Activated T-cell treated with anti-CD3 and anti-CD28 coated beads, Interleukin-2, amount 50 U/mL, for 72 hours (primary cell): Measurements from ENCODE around the gene CEP72. TPM values are rescaled to one million over a fixed set of nuclear protein-coding genes. Genes with fewer than 3 reads are reported as not detected.

Experiments used
- ATAC-seq, 2 donors: fragments of 150-1000 bp; cut with Tn5 transposase; replicated peaks in 1 of 2; 2 replicates each; pipeline ENCODE4 v1.10.0; 2021; ENCODE audit warnings: moderate library complexity in 2 of 2, mild to moderate bottlenecking in 1 of 2
- DNase-seq, 2 donors: peaks; one replicate each; pipeline ENCODE4 v3.0.0; 2021 to 2022; ENCODE audit warnings: mixed read lengths in 1 of 2
- H3K27ac Mint-ChIP-seq: one replicate; pipeline ENCODE4 v1.8.0; 2022; ENCODE audit warnings: mild to moderate bottlenecking, moderate library complexity, mixed read lengths
- H3K27me3 Mint-ChIP-seq: one replicate; pipeline ENCODE4 v1.8.0; 2022; ENCODE audit warnings: low read depth, mixed read lengths
- H3K36me3 Mint-ChIP-seq, 2 donors: one replicate each; pipeline ENCODE4 v1.8.0; 2022; ENCODE audit warnings: mixed read lengths in 2 of 2, mild to moderate bottlenecking in 1 of 2; ENCODE audit not compliant: insufficient read depth in 2 of 2
- H3K4me1 Mint-ChIP-seq: one replicate; pipeline ENCODE4 v1.8.0; 2022; ENCODE audit warnings: low read depth, mixed read lengths
- H3K4me3 Mint-ChIP-seq, 2 donors: one replicate each; pipeline ENCODE4 v1.8.0; 2022; ENCODE audit warnings: mild to moderate bottlenecking in 2 of 2, mixed read lengths in 2 of 2, moderate library complexity in 2 of 2
- H3K9me3 Mint-ChIP-seq, 2 donors: one replicate each; pipeline ENCODE4 v1.8.0; 2022; ENCODE audit warnings: mixed read lengths in 2 of 2
- total RNA-seq, 2 donors: library from RNA; stranded (reverse); gene quantifications; one replicate each; pipeline ENCODE4 v1.2.3, GENCODE V29; 2022

The CEP72 gene
- total RNA-seq, 2 donors from 2014 or later = 18.6 to 18.7 TPM

- H3K36me3 Mint-ChIP-seq = peaks cover 9 to 18% of the 10 kb centered on the region in 2 donors
- ATAC-seq = no peak
- H3K27ac Mint-ChIP-seq = no peak overlapping the region
- H3K4me3 Mint-ChIP-seq = no peak overlapping the region
- H3K4me1 Mint-ChIP-seq = no peaks in the 10 kb centered on the region
- H3K27me3 Mint-ChIP-seq = no peaks in the 10 kb centered on the region
- DNase-seq = no peak
- no peaks in the 10 kb centered on the region for H3K9me3 Mint-ChIP-seq
Observed at GRCh38 chr5:654071-654778, 42.1 kb downstream of the CEP72 start.

GRCh38 chr5:655406-655805, 43.3 kb downstream of the CEP72 start:
- no peak for ATAC-seq
- Mint-ChIP-seq H3K9me3 (no peaks in the 10 kb centered on the region), H3K27ac (no peak overlapping the region), H3K4me3 (no peak overlapping the region), H3K36me3 (peaks cover 11 to 22% of the 10 kb centered on the region in 2 donors), H3K4me1 (no peaks in the 10 kb centered on the region), H3K27me3 (no peaks in the 10 kb centered on the region)
- no peak for DNase-seq

- Mint-ChIP-seq H3K27me3 (no peaks in the 10 kb centered on the region), H3K4me3 (no peak overlapping the region), H3K4me1 (no peaks in the 10 kb centered on the region), H3K9me3 (no peaks in the 10 kb centered on the region), H3K27ac (no peak overlapping the region), H3K36me3 (peaks cover 16 to 28% of the 10 kb centered on the region in 2 donors)
- ATAC-seq (no peak), DNase-seq (no peak)
Observed at GRCh38 chr5:657570-657969, 45.4 kb downstream of the CEP72 start.

GRCh38 chr5:658103-658502, 46.0 kb downstream of the CEP72 start:
- no peak for ATAC-seq
- Mint-ChIP-seq H3K27ac (no peak overlapping the region), H3K36me3 (peaks cover 16 to 28% of the 10 kb centered on the region in 2 donors)

GRCh38 chr5:659496-660263, 47.5 kb downstream of the CEP72 start:
- H3K27ac Mint-ChIP-seq = no peak overlapping the region
- H3K36me3 Mint-ChIP-seq = peaks cover 12 to 26% of the 10 kb centered on the region in 2 donors

More at GRCh38 chr5:658103-658502, 46.0 kb downstream of the CEP72 start:
- no peak for DNase-seq
- H3K9me3 Mint-ChIP-seq = no peaks in the 10 kb centered on the region
- no peaks in the 10 kb centered on the region for H3K4me1 Mint-ChIP-seq
- no peaks in the 10 kb centered on the region for H3K27me3 Mint-ChIP-seq
- H3K4me3 Mint-ChIP-seq = no peak overlapping the region

GRCh38 chr5:660491-661030, 48.4 kb downstream of the CEP72 start:
- Mint-ChIP-seq H3K27ac (no peak overlapping the region), H3K27me3 (no peaks in the 10 kb centered on the region), H3K4me1 (no peaks in the 10 kb centered on the region), H3K9me3 (no peaks in the 10 kb centered on the region), H3K4me3 (no peak overlapping the region), H3K36me3 (peaks cover 11 to 25% of the 10 kb centered on the region in 2 donors)
- no peak for ATAC-seq
- DNase-seq = no peak

More at GRCh38 chr5:659496-660263, 47.5 kb downstream of the CEP72 start:
- no peak overlapping the region for H3K4me3 Mint-ChIP-seq
- ATAC-seq (no peak), DNase-seq (no peak)
- no peaks in the 10 kb centered on the region for H3K9me3 Mint-ChIP-seq
- H3K27me3 Mint-ChIP-seq = no peaks in the 10 kb centered on the region
- no peaks in the 10 kb centered on the region for H3K4me1 Mint-ChIP-seq

DNA sequence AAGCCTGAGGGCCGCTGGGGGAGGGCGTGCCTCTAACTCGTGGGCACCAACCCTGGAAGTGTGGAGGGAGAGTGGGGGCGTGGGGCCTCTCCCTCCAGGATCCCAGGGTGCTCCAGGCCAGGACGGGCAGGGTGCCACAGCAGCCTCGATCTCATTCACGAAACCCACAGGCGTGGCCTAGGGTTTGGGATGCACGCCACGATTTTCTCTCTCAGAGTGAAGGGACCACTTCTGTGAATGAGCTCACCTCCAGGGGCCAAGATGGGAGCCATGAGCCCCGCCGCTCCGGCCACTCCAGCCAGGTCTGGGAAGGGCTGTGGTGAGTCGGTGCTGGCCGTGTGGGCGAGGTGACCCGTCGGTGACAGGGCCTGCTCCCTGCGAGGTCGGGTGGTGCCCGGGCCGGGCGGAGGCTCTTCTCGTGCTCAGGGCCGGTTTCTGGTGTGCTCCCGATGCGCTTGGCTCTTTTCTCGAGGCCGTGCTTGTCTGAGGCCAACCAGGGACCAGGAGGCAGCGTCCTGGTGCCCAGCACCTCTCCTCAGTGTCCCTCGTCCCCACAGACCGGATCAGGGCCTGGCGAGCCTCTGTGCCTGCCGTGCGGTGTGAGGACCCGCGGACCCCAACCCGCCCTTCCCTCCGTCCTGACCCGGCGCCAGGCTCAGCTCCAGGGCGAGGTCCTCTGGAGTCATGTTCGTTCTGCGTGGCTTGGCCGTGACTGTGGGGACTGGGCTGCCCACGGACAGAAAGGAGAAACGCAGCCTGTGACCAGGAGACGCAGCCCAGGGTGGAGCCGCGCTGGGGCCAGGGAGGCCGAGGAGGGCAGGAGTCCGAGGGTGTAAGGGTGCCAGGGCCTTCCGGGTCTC, 50.0 kb downstream of the CEP72 start:
- H3K4me3 Mint-ChIP-seq = no peak overlapping the region
- no peaks in the 10 kb centered on the region for H3K27me3 Mint-ChIP-seq
- H3K9me3 Mint-ChIP-seq = no peaks in the 10 kb centered on the region
- no peak for DNase-seq
- no peak overlapping the region for H3K27ac Mint-ChIP-seq
- H3K4me1 Mint-ChIP-seq = no peaks in the 10 kb centered on the region
- no peak for ATAC-seq
- peaks cover 11 to 21% of the 10 kb centered on the region in 2 donors for H3K36me3 Mint-ChIP-seq

- H3K9me3 Mint-ChIP-seq = no peaks in the 10 kb centered on the region
- no peaks in the 10 kb centered on the region for H3K27me3 Mint-ChIP-seq
- no peak overlapping the region for H3K4me3 Mint-ChIP-seq
- H3K27ac Mint-ChIP-seq = no peak overlapping the region
- DNase-seq (no peak), ATAC-seq (no peak)
- peaks cover 6 to 17% of the 10 kb centered on the region in 2 donors for H3K36me3 Mint-ChIP-seq
- no peaks in the 10 kb centered on the region for H3K4me1 Mint-ChIP-seq
Observed at GRCh38 chr5:662751-663435, 50.8 kb downstream of the CEP72 start.

GRCh38 chr5:663436-664342, 51.5 kb downstream of the CEP72 start:
- no peak overlapping the region for H3K4me3 Mint-ChIP-seq
- no peaks in the 10 kb centered on the region for H3K27me3 Mint-ChIP-seq
- no peaks in the 10 kb centered on the region for H3K9me3 Mint-ChIP-seq
- peaks cover 6 to 15% of the 10 kb centered on the region in 2 donors for H3K36me3 Mint-ChIP-seq
- H3K27ac Mint-ChIP-seq = no peak overlapping the region
- DNase-seq = no peak
- ATAC-seq = no peak
- H3K4me1 Mint-ChIP-seq = no peaks in the 10 kb centered on the region

- ATAC-seq = no peak
- Mint-ChIP-seq H3K9me3 (no peaks in the 10 kb centered on the region), H3K4me3 (no peak overlapping the region), H3K4me1 (no peaks in the 10 kb centered on the region), H3K27ac (no peak overlapping the region), H3K36me3 (peaks cover 6 to 12% of the 10 kb centered on the region in 2 donors), H3K27me3 (no peaks in the 10 kb centered on the region)
- DNase-seq = no peak
Observed at GRCh38 chr5:664343-664993, 52.3 kb downstream of the CEP72 start.

DNA sequence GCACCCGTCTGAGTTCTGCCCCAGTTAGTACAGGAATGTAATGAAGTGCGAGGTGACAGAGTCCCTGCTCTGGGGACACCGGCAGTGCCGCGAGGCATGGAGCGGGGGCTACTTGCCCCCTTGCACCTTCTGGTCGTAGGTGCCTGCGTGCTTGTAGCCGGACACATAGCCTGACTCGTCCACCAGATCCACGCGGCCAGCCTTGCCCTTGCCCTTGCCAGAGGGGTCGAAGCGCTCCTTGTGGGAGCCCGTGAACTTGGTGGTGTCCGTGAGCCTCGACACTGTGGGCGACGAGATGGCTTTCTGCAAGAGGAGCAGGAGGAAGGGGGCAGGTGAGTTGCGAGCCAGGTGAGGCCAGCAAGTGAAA, 52.8 kb downstream of the CEP72 start:
- Mint-ChIP-seq H3K27me3 (no peaks in the 10 kb centered on the region), H3K9me3 (no peaks in the 10 kb centered on the region), H3K36me3 (peaks cover 6 to 8% of the 10 kb centered on the region in 2 donors), H3K4me1 (no peaks in the 10 kb centered on the region), H3K27ac (no peak overlapping the region), H3K4me3 (no peak overlapping the region)
- ATAC-seq (no peak), DNase-seq (no peak)
